ENCODE measurements around the gene SEC24B. TPM values are rescaled to one million over a fixed set of nuclear protein-coding genes. Genes with fewer than 3 reads are reported as not detected.

SEC24B gene
- total RNA-seq, 1 experiment from 2014 or later: 27.1 TPM

GRCh38 chr4:109589119-109589518 lies 155.5 kb downstream of the SEC24B start:
- H2BK15ac ChIP-seq (ENCODE audit: low read depth, low read length): no peak overlapping the region

More at GRCh38 chr4:109589119-109589518, 155.5 kb downstream of the SEC24B start:
- Histone ChIP-seq H3K23me2 (ENCODE audit: insufficient read length, low read depth, low read length, poor library complexity, severe bottlenecking) (no peaks in the 10 kb centered on the region), H3T11ph (ENCODE audit: low read length) (no peak overlapping the region), H4K20me1 (ENCODE audit: control insufficient read depth, insufficient read depth, insufficient read length) (no peaks in the 10 kb centered on the region), H4K91ac (ENCODE audit: insufficient read length, low read depth, low read length) (no peak overlapping the region), H3K56ac (ENCODE audit: insufficient read length, low read depth, low read length) (no peak overlapping the region), H3K18ac (ENCODE audit: insufficient read length, low read depth, low read length) (no peak overlapping the region), H3K27ac (ENCODE audit: insufficient read length, low read depth, low read length) (no peak overlapping the region), H3K4ac (ENCODE audit: low read depth, low read length) (no peak overlapping the region), H3K23ac (ENCODE audit: insufficient read length, low read depth, low read length) (no peak overlapping the region), H3K27me3 (ENCODE audit: insufficient read depth, low read length) (no peaks in the 10 kb centered on the region), H3K4me1 (ENCODE audit: insufficient read depth, low read length) (no peaks in the 10 kb centered on the region; the same call in 1 of the 2 replicates), H2BK5ac (ENCODE audit: insufficient read length, low read length) (no peak overlapping the region), H3K79me1 (ENCODE audit: insufficient read depth, low read depth, low read length, poor library complexity, severe bottlenecking) (no peaks in the 10 kb centered on the region), H4K8ac (replicated peaks; ENCODE audit: insufficient read length, low read depth, low read length) (no peak overlapping the region), H2BK20ac (ENCODE audit: low read depth, low read length, poor library complexity, severe bottlenecking) (no peak overlapping the region), H3K79me2 (ENCODE audit: insufficient read depth, low read length) (no peaks in the 10 kb centered on the region), H3K9me3 (ENCODE audit: control insufficient read depth, low read depth, low read length) (no peaks in the 10 kb centered on the region), H2AK5ac (ENCODE audit: insufficient read length, low read length) (no peak overlapping the region), H2BK120ac (ENCODE audit: low read depth, low read length, poor library complexity, severe bottlenecking) (no peak overlapping the region), H2BK12ac (ENCODE audit: insufficient read length, low read depth, low read length) (no peak overlapping the region), H2AFZ (ENCODE audit: low read length) (no peak overlapping the region), H4K5ac (ENCODE audit: insufficient read length, low read depth, low read length) (no peak overlapping the region), H3K4me2 (ENCODE audit: insufficient read depth, insufficient read length, low read length) (no peak overlapping the region), H3K9ac (ENCODE audit: extremely low read depth, insufficient read length, low read length) (no peak overlapping the region), H3K14ac (ENCODE audit: insufficient read depth, low read length) (no peak overlapping the region)
- no CpG with 5 or more reads among the region's 2 CpGs for WGBS (ENCODE audit: extremely low coverage, insufficient read length, low lambda C conversion rate)
- Mint-ChIP-seq H3K4me3 (no peak overlapping the region), H3K27me3 (ENCODE audit: low read depth) (no peaks in the 10 kb centered on the region), H3K27ac (no peak overlapping the region; a peak in 2 of 7 replicates), H3K36me3 (ENCODE audit: insufficient read depth in 1 of 3, low read depth in 3 of 3) (peaks cover 5 to 15% (median 9%) of the 10 kb centered on the region in 3 experiments; a peak in 6 of 7 replicates), H3K9me3 (peaks cover 12 to 14% of the 10 kb centered on the region in 2 experiments), H3K4me1 (peaks cover 7 to 12% of the 10 kb centered on the region in 2 experiments)
- DNase-seq: no peak
- TF ChIP-seq CTCF (conservative IDR thresholded peaks at IDR 0.05): no peak

Measured in H9 (cell line).